OCI-LY7 (cell line): ENCODE data around the gene LRP1B.

Experiments
- EZH2phosphoT487 ChIP-seq: fragments of 200-600 bp; sonication (generic); IDR thresholded peaks from 2 replicates; pipeline ENCODE4 v1.6.1; 2018; ENCODE audit warnings: low read depth, borderline replicate concordance, mild to moderate bottlenecking, mixed run types, antibody characterized with exemption, low read length, moderate library complexity, mixed read lengths
- TF ChIP-seq, protein P1 (sequence below): fragments of 200-600 bp; sonication (generic); conservative IDR thresholded peaks from 2 replicates; pipeline ENCODE4 v1.5.1; 2014; ENCODE audit warnings: mild to moderate bottlenecking, antibody characterized with exemption, low read length, moderate library complexity, mixed read lengths

DNA sequence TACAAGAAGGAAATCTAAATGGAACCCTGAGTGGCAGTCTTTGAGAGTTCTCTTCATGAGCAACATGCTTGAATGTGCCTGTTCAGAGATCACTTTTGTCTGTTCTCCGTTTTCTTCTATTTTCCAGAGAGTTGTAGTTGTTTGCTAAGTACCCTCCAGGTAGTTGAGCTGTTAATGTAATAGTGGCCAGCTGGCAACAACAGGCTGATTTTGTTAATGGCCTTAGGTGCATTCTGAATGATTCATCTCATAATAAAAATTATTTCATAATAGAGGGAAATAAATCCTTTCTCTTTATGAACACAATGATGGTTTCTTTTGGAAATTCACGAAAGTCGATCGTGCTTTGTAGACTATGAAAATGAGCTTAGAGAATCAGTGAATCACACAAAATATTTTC lies 136.8 kb downstream of the LRP1B start:
- no peak for TF ChIP-seq EZH2phosphoT487
- TF ChIP-seq, protein P1, sequence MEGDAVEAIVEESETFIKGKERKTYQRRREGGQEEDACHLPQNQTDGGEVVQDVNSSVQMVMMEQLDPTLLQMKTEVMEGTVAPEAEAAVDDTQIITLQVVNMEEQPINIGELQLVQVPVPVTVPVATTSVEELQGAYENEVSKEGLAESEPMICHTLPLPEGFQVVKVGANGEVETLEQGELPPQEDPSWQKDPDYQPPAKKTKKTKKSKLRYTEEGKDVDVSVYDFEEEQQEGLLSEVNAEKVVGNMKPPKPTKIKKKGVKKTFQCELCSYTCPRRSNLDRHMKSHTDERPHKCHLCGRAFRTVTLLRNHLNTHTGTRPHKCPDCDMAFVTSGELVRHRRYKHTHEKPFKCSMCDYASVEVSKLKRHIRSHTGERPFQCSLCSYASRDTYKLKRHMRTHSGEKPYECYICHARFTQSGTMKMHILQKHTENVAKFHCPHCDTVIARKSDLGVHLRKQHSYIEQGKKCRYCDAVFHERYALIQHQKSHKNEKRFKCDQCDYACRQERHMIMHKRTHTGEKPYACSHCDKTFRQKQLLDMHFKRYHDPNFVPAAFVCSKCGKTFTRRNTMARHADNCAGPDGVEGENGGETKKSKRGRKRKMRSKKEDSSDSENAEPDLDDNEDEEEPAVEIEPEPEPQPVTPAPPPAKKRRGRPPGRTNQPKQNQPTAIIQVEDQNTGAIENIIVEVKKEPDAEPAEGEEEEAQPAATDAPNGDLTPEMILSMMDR: no peak
